Skeletal muscle satellite cell (primary cell): ENCODE results near the gene MYBPC2. TPM values are rescaled to one million over a fixed set of nuclear protein-coding genes. Genes with fewer than 3 reads are reported as not detected.
"Not testable (repeated sequence)": the region's sequence is repeated elsewhere in the genome, so short reads cannot be mapped to it uniquely, and the experiment has no call there.

Source experiments
- H3K27me3 ChIP-seq: 2 replicates; pipeline ENCODE4 v1.7.0; 2013; ENCODE audit warnings: low read length; ENCODE audit not compliant: control insufficient read depth, insufficient read depth
- H3K36me3 ChIP-seq: 2 replicates; pipeline ENCODE4 v1.7.0; 2013; ENCODE audit warnings: mild to moderate bottlenecking, control low read depth, low read length; ENCODE audit not compliant: insufficient read depth
- H3K4me1 ChIP-seq: 2 replicates; pipeline ENCODE4 v1.7.0; 2013; ENCODE audit warnings: low read length; ENCODE audit not compliant: control insufficient read depth, insufficient read depth
- H3K4me2 ChIP-seq: 2 replicates; pipeline ENCODE4 v1.7.0; 2013; ENCODE audit warnings: mild to moderate bottlenecking, low read length
- H3K4me3 ChIP-seq: 2 replicates; pipeline ENCODE4 v1.7.0; 2013; ENCODE audit warnings: low read length
- H3K9ac ChIP-seq: 2 replicates; pipeline ENCODE4 v1.7.0; 2013; ENCODE audit warnings: mild to moderate bottlenecking, low read depth, low read length, moderate library complexity
- H3K9me3 ChIP-seq: replicated peaks from 2 replicates; pipeline ENCODE4 v1.7.0; 2013; ENCODE audit warnings: mild to moderate bottlenecking, control low read depth, low read length
- total RNA-seq: library from RNA; depleted of rRNA; stranded (reverse); fragments of >200 nt; gene quantifications from 2 replicates; pipeline ENCODE4 v1.2.3, GENCODE V29; 2012; rRNA removed

MYBPC2 gene
- total RNA-seq, result 1.7 TPM in 1 of 2 replicates, not detected in the other

DNA sequence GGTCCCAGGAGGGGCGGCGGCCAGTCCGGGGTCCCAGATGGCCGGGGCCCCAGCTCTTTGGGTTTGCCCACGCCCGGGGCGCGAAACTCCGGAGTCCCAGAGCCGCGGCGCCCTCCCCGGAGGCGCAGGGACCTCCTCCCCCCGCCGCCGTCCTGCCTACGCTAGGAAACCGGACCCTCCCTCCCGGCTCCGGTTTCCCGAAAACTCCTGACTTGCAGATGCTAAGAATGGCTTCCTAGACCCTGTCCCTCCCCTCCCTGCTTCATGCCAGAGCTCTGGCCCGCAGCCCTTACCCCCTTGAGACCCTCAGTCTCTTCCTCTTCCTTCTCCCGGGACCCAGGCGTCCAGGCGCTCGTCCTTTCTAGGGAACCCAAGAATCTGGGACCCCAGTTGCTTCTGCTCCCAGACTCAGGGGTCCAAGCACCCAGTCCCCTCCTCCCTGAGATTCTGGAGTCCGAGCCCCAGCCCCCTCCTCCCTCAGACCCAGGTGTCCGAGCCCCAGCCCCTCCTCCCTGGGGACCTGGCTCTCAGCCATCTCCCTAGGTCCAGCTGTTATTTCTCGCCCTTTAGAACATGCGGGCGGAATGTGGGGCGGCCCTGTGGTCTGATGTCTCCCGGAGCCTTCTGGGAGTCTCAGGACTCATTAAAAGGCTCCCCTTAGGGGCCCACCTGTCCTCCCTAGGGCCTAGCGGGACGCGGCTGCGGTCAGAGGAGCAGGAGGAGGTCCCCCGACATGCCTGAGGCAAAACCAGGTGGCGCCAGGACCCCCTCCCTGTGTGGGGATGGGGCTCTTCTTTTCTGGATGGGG is at the start of gene MYBPC2:
Gene MYBPC2 (plus strand): TSS at position 672 of the 808 bp plus-strand sequence. CDS start 62 bp downstream, at position 734.
- peaks cover 51% of the 10 kb centered on the region for H3K27me3 ChIP-seq
- peak within 1 kb of the TSS; percentile 26 for H3K9ac ChIP-seq
- H3K36me3 ChIP-seq, result no peaks in the 10 kb centered on the region
- H3K4me1 ChIP-seq, result peaks cover 10% of the 10 kb centered on the region
- H3K4me2 ChIP-seq, result peak within 1 kb of the TSS; percentile 93
- no peaks in the 10 kb centered on the region for H3K9me3 ChIP-seq
- peak within 1 kb of the TSS; percentile 67 for H3K4me3 ChIP-seq

GRCh38 chr19:50383001-50383851 is 49.5 kb upstream of the MYBPC2 start:
- Histone ChIP-seq H3K27me3 (no peaks in the 10 kb centered on the region), H3K4me3 (peak overlapping the region; percentile 71), H3K36me3 (peaks cover 42% of the 10 kb centered on the region), H3K9ac (peak overlapping the region; percentile 90), H3K4me1 (peaks cover 14% of the 10 kb centered on the region), H3K9me3 (no peaks in the 10 kb centered on the region), H3K4me2 (peak overlapping the region; percentile 90)

DNA sequence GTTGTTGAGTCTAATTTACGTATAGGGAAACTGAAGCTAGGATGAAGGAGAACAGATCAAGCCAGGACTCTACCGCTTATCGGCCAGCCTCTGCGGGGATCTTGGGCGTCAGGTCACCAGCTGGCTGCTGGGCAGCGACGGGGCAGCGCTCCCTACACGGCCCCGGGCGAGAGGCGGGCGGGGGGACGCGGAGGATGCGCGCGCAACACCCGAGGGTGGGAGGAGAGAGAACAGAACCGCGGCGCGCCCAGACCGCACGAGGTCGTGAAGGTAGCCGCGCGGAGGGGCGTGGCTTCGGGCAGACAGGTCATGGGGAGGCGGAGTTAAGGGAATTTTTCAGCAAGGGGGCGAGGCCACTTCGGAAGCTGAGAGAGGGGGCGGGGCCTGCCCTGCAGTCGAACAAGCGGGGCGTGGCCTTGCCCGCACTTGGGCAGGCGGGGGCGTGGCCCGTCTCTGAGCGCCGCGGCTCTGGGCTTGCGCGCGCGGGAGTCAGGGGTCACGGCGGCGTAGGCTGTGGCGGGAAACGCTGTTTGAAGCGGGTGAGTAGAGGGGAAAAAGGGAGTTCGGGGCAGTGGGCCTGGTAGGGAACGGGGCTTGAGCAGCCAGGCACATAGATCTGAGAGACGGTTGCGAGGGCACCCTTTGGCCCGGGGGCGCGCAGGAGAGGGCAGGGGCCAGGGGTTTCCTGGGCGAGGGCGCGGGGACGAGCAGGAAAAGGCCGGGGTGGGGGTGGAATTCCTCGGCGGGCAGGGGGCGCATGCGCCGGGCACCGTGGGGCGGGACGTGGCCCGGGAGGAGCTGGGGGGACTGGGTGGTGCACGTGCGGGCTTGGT is 48.6 kb upstream of the MYBPC2 start, which contains the start of gene POLD1:
Gene POLD1 (plus strand): TSS at position 496 of the 833 bp plus-strand sequence. CDS start 14,505 bp downstream, outside the sequence.
- Histone ChIP-seq H3K36me3 (peaks cover 34% of the 10 kb centered on the region), H3K9ac (peak within 1 kb of the TSS; percentile 90), H3K9me3 (no peaks in the 10 kb centered on the region), H3K4me3 (peak within 1 kb of the TSS; percentile 71), H3K4me2 (peak within 1 kb of the TSS; percentile 90), H3K27me3 (no peaks in the 10 kb centered on the region), H3K4me1 (peaks cover 14% of the 10 kb centered on the region)

GRCh38 chr19:50384685-50385535 is 47.8 kb upstream of the MYBPC2 start:
- no peaks in the 10 kb centered on the region for H3K27me3 ChIP-seq
- H3K9me3 ChIP-seq, result no peaks in the 10 kb centered on the region
- H3K4me3 ChIP-seq, result peak overlapping the region; percentile 71
- H3K36me3 ChIP-seq, result peaks cover 26% of the 10 kb centered on the region
- peak overlapping the region; percentile 90 for H3K4me2 ChIP-seq
- peak overlapping the region; percentile 90 for H3K9ac ChIP-seq
- peaks cover 14% of the 10 kb centered on the region for H3K4me1 ChIP-seq

- Histone ChIP-seq H3K27me3 (no peaks in the 10 kb centered on the region), H3K4me3 (no peak overlapping the region), H3K36me3 (peaks cover 2% of the 10 kb centered on the region), H3K4me1 (peaks cover 14% of the 10 kb centered on the region), H3K9me3 (no peaks in the 10 kb centered on the region), H3K4me2 (no peak overlapping the region), H3K9ac (no peak overlapping the region)
Observed at GRCh38 chr19:50387176-50387867, 45.4 kb upstream of the MYBPC2 start.

GRCh38 chr19:50387868-50388245 is 44.8 kb upstream of the MYBPC2 start:
- H3K36me3 ChIP-seq, result peaks cover 3% of the 10 kb centered on the region

DNA sequence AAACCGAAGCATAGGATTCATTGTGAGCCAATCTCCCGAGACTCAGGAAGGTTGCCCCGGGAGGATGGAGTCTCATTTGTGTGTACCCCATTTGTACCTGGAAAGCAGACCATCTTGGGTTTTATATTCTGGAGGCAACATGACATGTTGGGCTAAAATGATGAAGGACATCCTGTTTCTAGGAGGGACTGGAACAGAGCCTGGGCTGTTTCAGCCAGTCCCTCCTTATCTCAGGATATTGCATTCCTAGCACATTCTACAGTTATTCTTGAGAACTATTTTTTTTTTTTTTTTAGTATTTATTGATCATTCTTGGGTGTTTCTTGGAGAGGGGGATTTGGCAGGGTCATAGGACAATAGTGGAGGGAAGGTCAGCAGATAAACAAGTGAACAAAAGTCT is 42.4 kb upstream of the MYBPC2 start:
- H3K9ac ChIP-seq, H3K4me2 ChIP-seq, H3K4me1 ChIP-seq, H3K9me3 ChIP-seq, H3K27me3 ChIP-seq, H3K36me3 ChIP-seq, H3K4me3 ChIP-seq: not testable (repeated sequence)

More at GRCh38 chr19:50387868-50388245, 44.8 kb upstream of the MYBPC2 start:
- no peak overlapping the region for H3K9ac ChIP-seq
- H3K4me3 ChIP-seq, result no peak overlapping the region
- H3K27me3 ChIP-seq, result no peaks in the 10 kb centered on the region
- H3K4me2 ChIP-seq, result no peak overlapping the region
- no peaks in the 10 kb centered on the region for H3K9me3 ChIP-seq
- H3K4me1 ChIP-seq, result peaks cover 14% of the 10 kb centered on the region

- not testable (repeated sequence) for H3K9me3 ChIP-seq, H3K4me2 ChIP-seq, H3K27me3 ChIP-seq, H3K4me3 ChIP-seq, H3K9ac ChIP-seq, H3K4me1 ChIP-seq, H3K36me3 ChIP-seq
Observed at GRCh38 chr19:50390952-50391351, 41.7 kb upstream of the MYBPC2 start.

DNA sequence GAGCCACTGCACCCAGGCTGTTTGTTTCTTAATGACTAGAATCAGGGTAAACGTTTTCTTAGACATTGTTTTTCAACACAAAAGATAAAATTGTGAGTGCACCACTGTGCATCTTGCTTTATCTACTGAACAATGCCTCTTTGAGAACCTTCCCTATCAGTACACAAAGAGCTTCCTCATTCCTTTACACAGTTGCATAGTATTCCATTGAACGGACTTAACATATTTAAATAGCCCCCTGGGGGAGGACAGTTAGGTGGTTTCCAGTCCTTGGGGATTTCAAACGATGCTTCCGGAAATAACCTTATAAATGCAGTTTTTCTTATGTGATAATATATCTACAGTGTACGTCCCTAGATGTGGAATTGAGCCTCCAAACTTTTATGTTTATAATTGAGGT is 39.9 kb upstream of the MYBPC2 start:
- no peaks in the 10 kb centered on the region for H3K9me3 ChIP-seq
- H3K9ac ChIP-seq, result no peak overlapping the region
- H3K36me3 ChIP-seq, result peaks cover 4% of the 10 kb centered on the region
- H3K27me3 ChIP-seq, result no peaks in the 10 kb centered on the region
- no peak overlapping the region for H3K4me2 ChIP-seq
- no peak overlapping the region for H3K4me3 ChIP-seq
- H3K4me1 ChIP-seq, result no peaks in the 10 kb centered on the region

DNA sequence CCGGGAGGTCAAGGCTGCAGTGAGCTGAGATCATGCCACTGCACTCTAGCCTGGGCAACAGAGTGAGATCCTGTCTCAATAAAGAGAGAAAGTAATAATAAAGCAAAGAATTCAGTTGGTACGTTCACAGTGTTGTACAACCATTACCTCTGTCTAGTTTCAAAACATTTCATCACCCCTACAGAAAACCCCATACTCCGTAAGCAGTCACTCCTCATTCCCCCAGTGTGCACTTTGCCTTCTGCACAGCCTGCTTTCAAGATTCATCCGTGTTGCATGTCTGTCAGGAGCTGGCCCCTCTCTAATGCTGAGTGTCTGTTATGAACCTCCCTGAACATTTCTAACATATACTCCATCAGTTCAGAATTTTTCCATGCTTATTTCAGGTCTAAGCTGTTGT is 39.1 kb upstream of the MYBPC2 start:
- H3K36me3 ChIP-seq, result peaks cover 4% of the 10 kb centered on the region
- no peaks in the 10 kb centered on the region for H3K9me3 ChIP-seq
- H3K4me2 ChIP-seq, result no peak overlapping the region
- H3K4me1 ChIP-seq, result no peaks in the 10 kb centered on the region
- no peaks in the 10 kb centered on the region for H3K27me3 ChIP-seq
- H3K9ac ChIP-seq, result no peak overlapping the region
- H3K4me3 ChIP-seq, result no peak overlapping the region
